Left lung (tissue), 10 donors: ENCODE results near the gene FLRT1. TPM values are rescaled to one million over a fixed set of nuclear protein-coding genes. Genes with fewer than 3 reads are reported as not detected.

Experiments
- ATAC-seq: fragments of 200-7000 bp; cut with Tn5 transposase; one replicate; pipeline ENCODE4 v1.9.1; 2020; ENCODE audit warnings: moderate library complexity
- DNase-seq, 4 donors: peaks; one replicate each; pipeline ENCODE4 v3.0.0-alpha.2; 2013 to 2020
- H3K27ac ChIP-seq, 2 donors: fragments of 200-600 bp; sonication (generic) in 1 of 2; one replicate each; pipeline versions ENCODE4 v1.5.0 to v1.8.0; 2020 to 2021
- H3K27me3 ChIP-seq, 2 donors: fragments of 200-600 bp; sonication (generic) in 1 of 2; one replicate each; pipeline versions ENCODE4 v1.5.0 to v1.8.0; 2020 to 2021
- H3K36me3 ChIP-seq, 2 donors: fragments of 200-600 bp; sonication (generic) in 1 of 2; one replicate each; pipeline versions ENCODE4 v1.5.0 to v1.8.0; 2020 to 2021
- H3K4me1 ChIP-seq, 2 donors: fragments of 200-600 bp; one replicate each; pipeline ENCODE4 v1.8.0; 2021
- H3K4me3 ChIP-seq, 2 donors: fragments of 200-600 bp; sonication (generic) in 1 of 2; one replicate each; pipeline versions ENCODE4 v1.5.0 to v1.8.0; 2020 to 2021; ENCODE audit warnings: mild to moderate bottlenecking in 1 of 2
- H3K9me3 ChIP-seq, 2 donors: fragments of 200-600 bp; sonication (generic) in 1 of 2; one replicate each; pipeline versions ENCODE4 v1.5.0 to v1.8.0; 2020 to 2021
- intact Hi-C, 2 donors: fragments of 100-400 bp; cut with DNase I; formaldehyde crosslinking; loops; one replicate each; pipeline versions ENCODE4 v1.11.2 to v1.14.2; 2022
- polyA plus RNA-seq, 6 donors: library from polyadenylated mRNA; unstranded; fragments of 120-200 nt; gene quantifications; one replicate each; pipeline ENCODE4 v1.2.1, GENCODE V29; 2013; ENCODE audit not compliant: insufficient read length in 6 of 6
- total RNA-seq, 2 donors: library from RNA; stranded (reverse); fragmentation: NEBNext Ultra II Directional; extraction: Animal tissue kit (Norgen Biotek cat#: 25700); gene quantifications; one replicate each; pipeline ENCODE4 v1.2.1, GENCODE V29; 2021
- TF ChIP-seq, protein P1 (sequence below), 2 donors: fragments of 200-600 bp; sonication (generic) in 1 of 2; IDR thresholded peaks; one replicate each; pipeline versions ENCODE4 v1.5.0 to v1.8.0; 2021; ENCODE audit warnings: antibody characterized with exemption in 2 of 2
- donor health status: DM: no; HTN: yes; CAD: no.
- donor health status: DM: no; HTN: no; CAD: no.

The FLRT1 gene
- total and polyA plus RNA-seq, 8 donors: 0.15 to 5.5 (median 3.8) TPM

DNA sequence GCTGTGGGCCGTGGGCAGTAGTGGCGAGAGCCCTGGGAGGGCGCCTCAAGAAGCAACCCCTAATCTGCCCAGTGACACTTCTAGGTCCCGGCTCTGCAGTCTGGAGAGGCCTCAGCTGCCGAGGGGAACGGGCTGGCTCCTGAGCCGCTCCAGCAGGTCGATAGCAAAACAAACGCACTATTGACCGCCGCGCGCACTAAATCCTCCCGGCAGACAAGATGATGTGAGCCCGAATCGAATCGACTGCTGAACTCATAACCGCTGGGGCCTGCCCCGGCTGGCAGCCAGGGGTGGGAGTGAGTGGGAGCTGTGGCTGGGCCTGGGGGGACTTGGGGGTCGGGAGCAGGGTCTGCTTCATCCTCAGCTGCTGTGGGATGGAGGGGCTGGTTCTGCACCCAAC is 36.1 kb downstream of the FLRT1 start:
- H3K27ac ChIP-seq: no peak overlapping the region
- ATAC-seq (no peak), DNase-seq (no peak)
- intact Hi-C loops: no loop called here
- H3K36me3 ChIP-seq: no peaks in the 10 kb centered on the region
- H3K4me1 ChIP-seq: peaks cover 0 to 8% of the 10 kb centered on the region in 2 donors
- TF ChIP-seq, protein P1, sequence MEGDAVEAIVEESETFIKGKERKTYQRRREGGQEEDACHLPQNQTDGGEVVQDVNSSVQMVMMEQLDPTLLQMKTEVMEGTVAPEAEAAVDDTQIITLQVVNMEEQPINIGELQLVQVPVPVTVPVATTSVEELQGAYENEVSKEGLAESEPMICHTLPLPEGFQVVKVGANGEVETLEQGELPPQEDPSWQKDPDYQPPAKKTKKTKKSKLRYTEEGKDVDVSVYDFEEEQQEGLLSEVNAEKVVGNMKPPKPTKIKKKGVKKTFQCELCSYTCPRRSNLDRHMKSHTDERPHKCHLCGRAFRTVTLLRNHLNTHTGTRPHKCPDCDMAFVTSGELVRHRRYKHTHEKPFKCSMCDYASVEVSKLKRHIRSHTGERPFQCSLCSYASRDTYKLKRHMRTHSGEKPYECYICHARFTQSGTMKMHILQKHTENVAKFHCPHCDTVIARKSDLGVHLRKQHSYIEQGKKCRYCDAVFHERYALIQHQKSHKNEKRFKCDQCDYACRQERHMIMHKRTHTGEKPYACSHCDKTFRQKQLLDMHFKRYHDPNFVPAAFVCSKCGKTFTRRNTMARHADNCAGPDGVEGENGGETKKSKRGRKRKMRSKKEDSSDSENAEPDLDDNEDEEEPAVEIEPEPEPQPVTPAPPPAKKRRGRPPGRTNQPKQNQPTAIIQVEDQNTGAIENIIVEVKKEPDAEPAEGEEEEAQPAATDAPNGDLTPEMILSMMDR (IDR thresholded peaks at IDR 0.05): no peak
- H3K9me3 ChIP-seq: no peaks in the 10 kb centered on the region
- H3K4me3 ChIP-seq: no peak overlapping the region
- no peaks in the 10 kb centered on the region for H3K27me3 ChIP-seq

DNA sequence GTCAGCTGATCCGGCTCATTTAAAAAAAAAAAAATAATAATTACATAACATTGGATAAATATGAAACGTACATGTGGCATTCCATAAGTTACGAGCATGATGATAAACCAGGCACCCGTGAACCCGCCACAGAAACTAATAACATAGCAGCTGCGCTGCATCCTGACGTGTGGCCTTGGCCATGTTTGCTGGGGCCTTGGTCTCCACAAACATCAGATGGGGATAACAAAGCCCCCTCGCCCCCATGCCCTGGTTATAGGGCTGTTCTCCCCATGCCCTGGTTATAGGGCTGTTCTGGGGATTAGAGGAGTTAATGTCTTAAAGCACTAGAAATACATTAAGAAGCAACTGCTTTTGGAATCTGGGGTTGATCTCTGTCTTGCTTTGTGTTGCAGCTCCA is 36.7 kb downstream of the FLRT1 start:
- H3K4me3 ChIP-seq: no peak overlapping the region
- H3K27ac ChIP-seq: no peak overlapping the region
- TF ChIP-seq, protein P1 (IDR thresholded peaks at IDR 0.05): no peak
- ATAC-seq (no peak), DNase-seq (no peak)
- no peaks in the 10 kb centered on the region for H3K9me3 ChIP-seq
- peaks cover 0 to 8% of the 10 kb centered on the region in 2 donors for H3K4me1 ChIP-seq
- intact Hi-C loops: no loop called here
- no peaks in the 10 kb centered on the region for H3K27me3 ChIP-seq
- no peaks in the 10 kb centered on the region for H3K36me3 ChIP-seq

DNA sequence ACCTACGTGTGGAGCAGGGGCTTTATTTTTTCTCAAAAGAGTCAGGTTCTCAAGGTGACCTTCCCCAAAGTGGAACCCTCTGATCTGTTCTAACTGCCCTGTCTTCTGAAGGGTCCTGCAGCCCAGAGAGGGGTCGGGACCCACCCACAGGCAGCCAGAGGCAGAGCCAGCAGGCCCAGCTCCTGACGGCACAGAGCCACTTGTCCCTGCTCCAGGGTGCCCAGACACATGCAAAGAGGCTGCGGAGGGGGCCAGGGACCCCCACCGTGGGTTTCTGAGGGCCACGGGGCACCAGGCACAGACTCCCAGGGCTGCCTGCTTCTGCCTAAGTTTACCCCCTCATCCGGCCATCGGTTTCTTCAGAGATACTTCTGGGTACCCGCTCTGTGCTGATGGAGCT is 37.1 kb downstream of the FLRT1 start:
- intact Hi-C loops: no loop called here
- Histone ChIP-seq H3K36me3 (no peaks in the 10 kb centered on the region), H3K27me3 (no peaks in the 10 kb centered on the region), H3K9me3 (no peaks in the 10 kb centered on the region), H3K4me1 (peaks cover 0 to 8% of the 10 kb centered on the region in 2 donors), H3K4me3 (no peak overlapping the region), H3K27ac (no peak overlapping the region)
- no peak for DNase-seq
- no peak for ATAC-seq
- TF ChIP-seq, protein P1 (IDR thresholded peaks at IDR 0.05): no peak

DNA sequence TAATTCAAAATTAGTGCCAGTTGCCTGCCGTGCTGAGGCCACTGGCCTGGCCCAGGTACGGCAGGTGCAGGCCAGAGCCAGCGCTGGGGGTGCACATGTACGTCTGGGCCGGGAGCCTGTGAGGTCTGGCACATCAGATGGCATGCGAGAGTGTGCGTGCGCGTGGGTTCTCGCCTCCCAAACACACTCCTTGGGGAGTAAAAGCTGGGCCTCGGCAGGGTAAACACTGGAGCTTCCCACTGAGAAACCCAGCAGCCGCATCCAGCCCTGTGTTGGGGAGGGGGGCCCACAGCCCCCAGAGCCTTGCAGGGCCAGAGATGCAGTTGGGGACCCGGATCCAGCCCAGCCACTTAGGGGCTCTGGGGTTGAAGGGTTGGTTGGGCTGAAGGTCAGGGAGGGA is 37.8 kb downstream of the FLRT1 start:
- no peaks in the 10 kb centered on the region for H3K27me3 ChIP-seq
- no peaks in the 10 kb centered on the region for H3K9me3 ChIP-seq
- TF ChIP-seq, protein P1 (IDR thresholded peaks at IDR 0.05): no peak
- ATAC-seq (no peak), DNase-seq (no peak)
- intact Hi-C loops: no loop called here
- peaks cover 0 to 8% of the 10 kb centered on the region in 2 donors for H3K4me1 ChIP-seq
- no peaks in the 10 kb centered on the region for H3K36me3 ChIP-seq
- no peak overlapping the region for H3K4me3 ChIP-seq
- no peak overlapping the region for H3K27ac ChIP-seq

DNA sequence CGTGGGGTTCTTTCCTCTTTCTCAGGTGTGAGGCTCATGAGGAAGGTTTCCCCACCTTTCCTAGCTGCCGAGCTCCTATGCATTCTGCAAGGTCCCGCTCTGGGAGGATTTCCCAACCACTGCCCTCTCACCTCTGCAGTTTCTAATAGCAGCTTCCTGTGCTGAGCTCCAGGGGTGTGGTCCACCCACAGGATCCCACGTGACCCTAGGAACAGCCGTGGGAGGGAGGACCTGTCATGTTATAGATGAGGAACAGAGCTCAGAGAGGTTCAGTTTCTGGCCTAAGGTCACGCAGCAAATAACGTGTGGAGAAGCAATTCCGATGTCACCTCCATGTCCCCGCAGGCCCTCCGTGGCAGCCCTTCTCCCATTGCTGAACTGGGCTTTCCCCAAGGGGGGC is 38.5 kb downstream of the FLRT1 start:
- ATAC-seq: peak; percentile 57
- TF ChIP-seq, protein P1 (IDR thresholded peaks at IDR 0.05): no peak
- DNase-seq: peak in 1 of 4 donors; percentile 63

More for the DNA sequence above, 38.5 kb downstream of the FLRT1 start:
- intact Hi-C loops: no loop called here
- no peak overlapping the region for H3K27ac ChIP-seq
- no peaks in the 10 kb centered on the region for H3K9me3 ChIP-seq
- peaks cover 0 to 8% of the 10 kb centered on the region in 2 donors for H3K4me1 ChIP-seq
- H3K36me3 ChIP-seq: no peaks in the 10 kb centered on the region
- H3K4me3 ChIP-seq: no peak overlapping the region
- no peaks in the 10 kb centered on the region for H3K27me3 ChIP-seq
